ENCODE results near the gene PHPT1. TPM values are rescaled to one million over a fixed set of nuclear protein-coding genes. Genes with fewer than 3 reads are reported as not detected.
A peak's percentile ranks its signal among the peaks of the same experiment; 100 is the strongest.

Gene PHPT1
- total and polyA plus RNA-seq, 2 of the 13 experiments (the other 11 are each of a cell fraction or from before 2014, with no cell fraction given), result 189 to 192 TPM

DNA sequence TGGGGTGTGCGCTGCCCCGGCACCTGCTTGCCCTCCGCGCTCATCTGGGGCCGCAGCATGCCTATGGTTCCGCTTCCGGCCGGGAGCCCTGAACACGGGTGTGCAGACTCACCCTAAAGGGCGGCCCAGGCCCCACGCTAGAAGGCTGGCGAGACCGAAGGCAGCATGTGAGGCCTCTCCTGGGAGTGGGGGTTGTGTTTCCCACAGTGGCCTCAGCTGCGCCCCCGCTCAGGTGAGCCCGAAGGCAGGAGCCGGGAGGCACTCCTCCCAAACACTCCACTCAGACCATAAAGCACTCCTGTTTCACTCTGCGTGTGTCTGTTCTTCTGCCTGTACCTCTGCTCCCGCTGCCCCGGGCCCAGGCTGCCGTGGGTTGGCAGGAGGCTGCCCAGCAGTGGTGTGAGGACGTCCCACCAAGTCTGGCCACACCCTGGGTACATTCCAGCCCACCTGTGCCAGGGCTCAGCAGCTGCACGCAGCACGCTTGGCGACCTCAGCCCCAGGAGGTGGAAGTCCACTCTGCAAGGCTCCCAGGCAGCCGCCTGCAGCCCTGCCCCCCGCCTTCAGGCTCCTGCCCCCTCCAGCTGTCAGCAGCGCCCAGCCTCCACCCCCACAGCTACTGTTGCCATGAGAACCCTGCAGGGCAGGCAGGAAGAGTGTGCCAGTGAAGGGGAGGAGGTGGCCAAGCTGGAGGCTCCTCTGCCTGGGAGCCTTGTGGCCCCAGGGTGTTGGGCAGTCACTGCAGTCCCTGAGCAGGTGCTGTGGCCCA, 8.1 kb upstream of the PHPT1 start (continued):
- TF ChIP-seq, protein P1, sequence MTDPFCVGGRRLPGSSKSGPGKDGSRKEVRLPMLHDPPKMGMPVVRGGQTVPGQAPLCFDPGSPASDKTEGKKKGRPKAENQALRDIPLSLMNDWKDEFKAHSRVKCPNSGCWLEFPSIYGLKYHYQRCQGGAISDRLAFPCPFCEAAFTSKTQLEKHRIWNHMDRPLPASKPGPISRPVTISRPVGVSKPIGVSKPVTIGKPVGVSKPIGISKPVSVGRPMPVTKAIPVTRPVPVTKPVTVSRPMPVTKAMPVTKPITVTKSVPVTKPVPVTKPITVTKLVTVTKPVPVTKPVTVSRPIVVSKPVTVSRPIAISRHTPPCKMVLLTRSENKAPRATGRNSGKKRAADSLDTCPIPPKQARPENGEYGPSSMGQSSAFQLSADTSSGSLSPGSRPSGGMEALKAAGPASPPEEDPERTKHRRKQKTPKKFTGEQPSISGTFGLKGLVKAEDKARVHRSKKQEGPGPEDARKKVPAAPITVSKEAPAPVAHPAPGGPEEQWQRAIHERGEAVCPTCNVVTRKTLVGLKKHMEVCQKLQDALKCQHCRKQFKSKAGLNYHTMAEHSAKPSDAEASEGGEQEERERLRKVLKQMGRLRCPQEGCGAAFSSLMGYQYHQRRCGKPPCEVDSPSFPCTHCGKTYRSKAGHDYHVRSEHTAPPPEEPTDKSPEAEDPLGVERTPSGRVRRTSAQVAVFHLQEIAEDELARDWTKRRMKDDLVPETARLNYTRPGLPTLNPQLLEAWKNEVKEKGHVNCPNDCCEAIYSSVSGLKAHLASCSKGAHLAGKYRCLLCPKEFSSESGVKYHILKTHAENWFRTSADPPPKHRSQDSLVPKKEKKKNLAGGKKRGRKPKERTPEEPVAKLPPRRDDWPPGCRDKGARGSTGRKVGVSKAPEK (CRISPR knock-in tag; IDR thresholded peaks at IDR 0.05; ENCODE audit: borderline replicate concordance), result no peak
- TF ChIP-seq, protein P2, sequence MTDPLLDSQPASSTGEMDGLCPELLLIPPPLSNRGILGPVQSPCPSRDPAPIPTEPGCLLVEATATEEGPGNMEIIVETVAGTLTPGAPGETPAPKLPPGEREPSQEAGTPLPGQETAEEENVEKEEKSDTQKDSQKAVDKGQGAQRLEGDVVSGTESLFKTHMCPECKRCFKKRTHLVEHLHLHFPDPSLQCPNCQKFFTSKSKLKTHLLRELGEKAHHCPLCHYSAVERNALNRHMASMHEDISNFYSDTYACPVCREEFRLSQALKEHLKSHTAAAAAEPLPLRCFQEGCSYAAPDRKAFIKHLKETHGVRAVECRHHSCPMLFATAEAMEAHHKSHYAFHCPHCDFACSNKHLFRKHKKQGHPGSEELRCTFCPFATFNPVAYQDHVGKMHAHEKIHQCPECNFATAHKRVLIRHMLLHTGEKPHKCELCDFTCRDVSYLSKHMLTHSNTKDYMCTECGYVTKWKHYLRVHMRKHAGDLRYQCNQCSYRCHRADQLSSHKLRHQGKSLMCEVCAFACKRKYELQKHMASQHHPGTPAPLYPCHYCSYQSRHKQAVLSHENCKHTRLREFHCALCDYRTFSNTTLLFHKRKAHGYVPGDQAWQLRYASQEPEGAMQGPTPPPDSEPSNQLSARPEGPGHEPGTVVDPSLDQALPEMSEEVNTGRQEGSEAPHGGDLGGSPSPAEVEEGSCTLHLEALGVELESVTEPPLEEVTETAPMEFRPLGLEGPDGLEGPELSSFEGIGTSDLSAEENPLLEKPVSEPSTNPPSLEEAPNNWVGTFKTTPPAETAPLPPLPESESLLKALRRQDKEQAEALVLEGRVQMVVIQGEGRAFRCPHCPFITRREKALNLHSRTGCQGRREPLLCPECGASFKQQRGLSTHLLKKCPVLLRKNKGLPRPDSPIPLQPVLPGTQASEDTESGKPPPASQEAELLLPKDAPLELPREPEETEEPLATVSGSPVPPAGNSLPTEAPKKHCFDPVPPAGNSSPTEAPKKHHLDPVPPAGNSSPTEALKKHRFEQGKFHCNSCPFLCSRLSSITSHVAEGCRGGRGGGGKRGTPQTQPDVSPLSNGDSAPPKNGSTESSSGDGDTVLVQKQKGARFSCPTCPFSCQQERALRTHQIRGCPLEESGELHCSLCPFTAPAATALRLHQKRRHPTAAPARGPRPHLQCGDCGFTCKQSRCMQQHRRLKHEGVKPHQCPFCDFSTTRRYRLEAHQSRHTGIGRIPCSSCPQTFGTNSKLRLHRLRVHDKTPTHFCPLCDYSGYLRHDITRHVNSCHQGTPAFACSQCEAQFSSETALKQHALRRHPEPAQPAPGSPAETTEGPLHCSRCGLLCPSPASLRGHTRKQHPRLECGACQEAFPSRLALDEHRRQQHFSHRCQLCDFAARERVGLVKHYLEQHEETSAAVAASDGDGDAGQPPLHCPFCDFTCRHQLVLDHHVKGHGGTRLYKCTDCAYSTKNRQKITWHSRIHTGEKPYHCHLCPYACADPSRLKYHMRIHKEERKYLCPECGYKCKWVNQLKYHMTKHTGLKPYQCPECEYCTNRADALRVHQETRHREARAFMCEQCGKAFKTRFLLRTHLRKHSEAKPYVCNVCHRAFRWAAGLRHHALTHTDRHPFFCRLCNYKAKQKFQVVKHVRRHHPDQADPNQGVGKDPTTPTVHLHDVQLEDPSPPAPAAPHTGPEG (CRISPR knock-in tag; IDR thresholded peaks at IDR 0.05), result no peak
- TF ChIP-seq, protein P3, sequence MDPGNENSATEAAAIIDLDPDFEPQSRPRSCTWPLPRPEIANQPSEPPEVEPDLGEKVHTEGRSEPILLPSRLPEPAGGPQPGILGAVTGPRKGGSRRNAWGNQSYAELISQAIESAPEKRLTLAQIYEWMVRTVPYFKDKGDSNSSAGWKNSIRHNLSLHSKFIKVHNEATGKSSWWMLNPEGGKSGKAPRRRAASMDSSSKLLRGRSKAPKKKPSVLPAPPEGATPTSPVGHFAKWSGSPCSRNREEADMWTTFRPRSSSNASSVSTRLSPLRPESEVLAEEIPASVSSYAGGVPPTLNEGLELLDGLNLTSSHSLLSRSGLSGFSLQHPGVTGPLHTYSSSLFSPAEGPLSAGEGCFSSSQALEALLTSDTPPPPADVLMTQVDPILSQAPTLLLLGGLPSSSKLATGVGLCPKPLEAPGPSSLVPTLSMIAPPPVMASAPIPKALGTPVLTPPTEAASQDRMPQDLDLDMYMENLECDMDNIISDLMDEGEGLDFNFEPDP (CRISPR knock-in tag; conservative IDR thresholded peaks at IDR 0.05), result no peak
- TF ChIP-seq, protein P4, sequence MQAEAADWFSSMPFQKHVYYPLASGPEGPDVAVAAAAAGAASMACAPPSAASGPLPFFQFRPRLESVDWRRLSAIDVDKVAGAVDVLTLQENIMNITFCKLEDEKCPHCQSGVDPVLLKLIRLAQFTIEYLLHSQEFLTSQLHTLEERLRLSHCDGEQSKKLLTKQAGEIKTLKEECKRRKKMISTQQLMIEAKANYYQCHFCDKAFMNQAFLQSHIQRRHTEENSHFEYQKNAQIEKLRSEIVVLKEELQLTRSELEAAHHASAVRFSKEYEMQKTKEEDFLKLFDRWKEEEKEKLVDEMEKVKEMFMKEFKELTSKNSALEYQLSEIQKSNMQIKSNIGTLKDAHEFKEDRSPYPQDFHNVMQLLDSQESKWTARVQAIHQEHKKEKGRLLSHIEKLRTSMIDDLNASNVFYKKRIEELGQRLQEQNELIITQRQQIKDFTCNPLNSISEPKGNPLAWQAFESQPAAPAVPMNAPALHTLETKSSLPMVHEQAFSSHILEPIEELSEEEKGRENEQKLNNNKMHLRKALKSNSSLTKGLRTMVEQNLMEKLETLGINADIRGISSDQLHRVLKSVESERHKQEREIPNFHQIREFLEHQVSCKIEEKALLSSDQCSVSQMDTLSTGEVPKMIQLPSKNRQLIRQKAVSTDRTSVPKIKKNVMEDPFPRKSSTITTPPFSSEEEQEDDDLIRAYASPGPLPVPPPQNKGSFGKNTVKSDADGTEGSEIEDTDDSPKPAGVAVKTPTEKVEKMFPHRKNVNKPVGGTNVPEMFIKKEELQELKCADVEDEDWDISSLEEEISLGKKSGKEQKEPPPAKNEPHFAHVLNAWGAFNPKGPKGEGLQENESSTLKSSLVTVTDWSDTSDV (CRISPR knock-in tag; IDR thresholded peaks at IDR 0.05), result no peak
- TF ChIP-seq ZNF670 (CRISPR knock-in tag; IDR thresholded peaks at IDR 0.05; ENCODE audit: borderline replicate concordance) (no peak), KLF15 (CRISPR knock-in tag; IDR thresholded peaks at IDR 0.05; ENCODE audit: borderline replicate concordance) (no peak), ZNF549 (CRISPR knock-in tag; IDR thresholded peaks at IDR 0.05) (no peak), ZNF354B (CRISPR knock-in tag; IDR thresholded peaks at IDR 0.05) (no peak), ZNF326 (CRISPR knock-in tag; IDR thresholded peaks at IDR 0.05; ENCODE audit: borderline replicate concordance) (peak; percentile 89), ZNF253 (CRISPR knock-in tag; IDR thresholded peaks at IDR 0.05; ENCODE audit: borderline replicate concordance) (no peak)
- TF ChIP-seq, protein P5, sequence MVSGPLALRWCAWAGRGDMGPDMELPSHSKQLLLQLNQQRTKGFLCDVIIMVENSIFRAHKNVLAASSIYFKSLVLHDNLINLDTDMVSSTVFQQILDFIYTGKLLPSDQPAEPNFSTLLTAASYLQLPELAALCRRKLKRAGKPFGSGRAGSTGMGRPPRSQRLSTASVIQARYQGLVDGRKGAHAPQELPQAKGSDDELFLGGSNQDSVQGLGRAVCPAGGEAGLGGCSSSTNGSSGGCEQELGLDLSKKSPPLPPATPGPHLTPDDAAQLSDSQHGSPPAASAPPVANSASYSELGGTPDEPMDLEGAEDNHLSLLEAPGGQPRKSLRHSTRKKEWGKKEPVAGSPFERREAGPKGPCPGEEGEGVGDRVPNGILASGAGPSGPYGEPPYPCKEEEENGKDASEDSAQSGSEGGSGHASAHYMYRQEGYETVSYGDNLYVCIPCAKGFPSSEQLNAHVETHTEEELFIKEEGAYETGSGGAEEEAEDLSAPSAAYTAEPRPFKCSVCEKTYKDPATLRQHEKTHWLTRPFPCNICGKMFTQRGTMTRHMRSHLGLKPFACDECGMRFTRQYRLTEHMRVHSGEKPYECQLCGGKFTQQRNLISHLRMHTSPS (CRISPR knock-in tag; IDR thresholded peaks at IDR 0.05; ENCODE audit: low read depth), result peak; percentile 96

Measured in HepG2 (cell line).